RKO (cell line): ENCODE results near the gene CD160.
A peak's percentile ranks its signal among the peaks of the same experiment; 100 is the strongest.
"Not testable (repeated sequence)": the region's sequence is repeated elsewhere in the genome, so short reads cannot be mapped to it uniquely, and the experiment has no call there.

Experiments used
- DNase-seq: peaks from one replicate; pipeline ENCODE4 v3.0.0-alpha.2; 2016; ENCODE audit warnings: low spot score

Gene CD160

GRCh38 chr1:145710291-145711027, 8.8 kb upstream of the CD160 start:
- no peak for DNase-seq

GRCh38 chr1:145711213-145711651, 8.1 kb upstream of the CD160 start:
- no peak for DNase-seq

- DNase-seq: no peak
Observed at GRCh38 chr1:145714524-145715111, 4.7 kb upstream of the CD160 start.

- no peak for DNase-seq
Observed at GRCh38 chr1:145716641-145717345, 2.5 kb upstream of the CD160 start.

- DNase-seq: no peak
Observed at GRCh38 chr1:145717833-145718232, 1.5 kb upstream of the CD160 start.

GRCh38 chr1:145718465-145718864, 834 bp upstream of the CD160 start:
- DNase-seq: not testable (repeated sequence)

- DNase-seq: peak; percentile 77
Observed at GRCh38 chr1:145720556-145720877, 1.2 kb downstream of the CD160 start.

- DNase-seq: peak; percentile 54
Observed at GRCh38 chr1:145720878-145721671, 1.8 kb downstream of the CD160 start.

GRCh38 chr1:145726193-145726592, 6.9 kb downstream of the CD160 start:
- DNase-seq: not testable (repeated sequence)

- no peak for DNase-seq
Observed at GRCh38 chr1:145729196-145729595, 9.9 kb downstream of the CD160 start.

- no peak for DNase-seq
Observed at GRCh38 chr1:145729666-145730436, 10.6 kb downstream of the CD160 start.

- DNase-seq: no peak
Observed at GRCh38 chr1:145730467-145730866, 11.2 kb downstream of the CD160 start.

GRCh38 chr1:145730900-145731299, 11.6 kb downstream of the CD160 start:
- DNase-seq: no peak

- DNase-seq: no peak
Observed at GRCh38 chr1:145736191-145736590, 16.9 kb downstream of the CD160 start.

GRCh38 chr1:145740269-145740668, 21.0 kb downstream of the CD160 start:
- no peak for DNase-seq

- DNase-seq: no peak
Observed at GRCh38 chr1:145747398-145748247, 28.3 kb downstream of the CD160 start.

- DNase-seq: no peak
Observed at GRCh38 chr1:145750426-145750825, 31.1 kb downstream of the CD160 start.

- DNase-seq: no peak
Observed at GRCh38 chr1:145751491-145752037, 32.3 kb downstream of the CD160 start.

- no peak for DNase-seq
Observed at GRCh38 chr1:145757420-145757819, 38.1 kb downstream of the CD160 start.

GRCh38 chr1:145758116-145758515, 38.8 kb downstream of the CD160 start:
- no peak for DNase-seq
